HG03378 (cell line): ENCODE measurements around the gene LGALSL.

Experiments used
- ATAC-seq: cut with Tn5 transposase; IDR thresholded peaks from one replicate; pipeline ENCODE4 v1.9.1; 2021; ENCODE audit warnings: mild to moderate bottlenecking, moderate library complexity; ENCODE audit not compliant: unreplicated experiment

Gene LGALSL

DNA sequence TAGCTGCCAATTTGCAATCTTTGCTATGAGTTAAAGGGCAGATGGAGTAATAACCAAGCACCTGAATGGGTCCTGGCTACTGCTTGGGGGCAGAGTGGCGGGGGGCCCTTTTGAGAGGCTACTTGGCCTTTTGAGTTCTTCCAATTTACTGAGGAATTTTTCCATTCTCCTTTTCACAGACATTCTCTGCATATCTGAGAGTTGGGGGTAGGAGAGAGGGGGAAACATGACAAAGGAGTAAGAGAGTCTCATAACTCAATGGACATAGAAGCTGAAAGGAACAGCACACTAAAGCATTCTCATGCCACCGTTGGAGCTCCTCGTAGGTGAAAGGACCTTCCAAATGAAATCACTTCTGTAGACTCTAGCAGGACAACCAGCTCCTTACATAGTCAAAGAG is 16.1 kb downstream of the LGALSL start:
- no peak for ATAC-seq

DNA sequence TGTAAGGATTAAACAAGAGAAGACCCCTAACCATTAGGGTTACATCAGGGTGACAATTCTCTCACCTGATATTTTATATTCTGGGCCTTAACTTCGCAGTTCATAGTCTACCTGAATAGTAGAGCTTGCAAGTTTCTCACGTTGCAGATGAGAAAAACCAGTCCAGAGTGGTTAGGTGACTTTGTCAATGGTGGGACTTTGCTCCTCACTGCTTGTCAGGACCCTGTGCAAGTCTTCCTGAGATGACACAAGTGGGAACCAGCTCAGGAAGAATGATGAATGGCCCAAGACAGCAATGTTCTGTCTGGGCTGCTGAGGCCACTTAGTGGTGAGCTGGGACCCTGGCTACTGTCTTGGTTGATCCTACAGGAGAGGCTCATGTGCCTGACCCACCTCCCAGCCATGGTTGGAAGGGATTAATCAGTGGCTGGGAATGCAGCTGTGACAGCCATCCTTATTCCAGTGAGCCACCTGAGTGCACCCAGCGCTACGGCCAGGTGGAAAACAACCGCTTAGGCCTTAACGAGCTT is 16.9 kb downstream of the LGALSL start:
- no peak for ATAC-seq

DNA sequence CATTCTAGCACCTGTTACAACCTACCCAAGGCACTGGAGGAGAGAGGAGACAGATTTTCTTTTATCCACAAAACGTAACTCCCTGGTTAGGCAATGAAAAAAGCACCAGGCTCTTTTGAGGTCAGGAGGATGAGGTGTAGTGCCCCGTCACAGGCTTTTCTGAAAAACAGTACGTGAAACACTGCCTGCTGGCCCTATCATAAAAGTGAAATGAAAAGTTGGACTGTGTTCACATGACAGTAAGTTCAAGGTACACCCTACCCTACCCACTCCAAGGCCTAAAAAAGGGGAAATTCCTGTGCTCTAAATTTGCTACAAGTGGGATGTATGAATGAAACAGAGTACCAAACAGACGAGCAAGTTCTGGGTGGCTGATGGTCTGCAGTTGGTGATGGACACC is 17.6 kb downstream of the LGALSL start:
- no peak for ATAC-seq

DNA sequence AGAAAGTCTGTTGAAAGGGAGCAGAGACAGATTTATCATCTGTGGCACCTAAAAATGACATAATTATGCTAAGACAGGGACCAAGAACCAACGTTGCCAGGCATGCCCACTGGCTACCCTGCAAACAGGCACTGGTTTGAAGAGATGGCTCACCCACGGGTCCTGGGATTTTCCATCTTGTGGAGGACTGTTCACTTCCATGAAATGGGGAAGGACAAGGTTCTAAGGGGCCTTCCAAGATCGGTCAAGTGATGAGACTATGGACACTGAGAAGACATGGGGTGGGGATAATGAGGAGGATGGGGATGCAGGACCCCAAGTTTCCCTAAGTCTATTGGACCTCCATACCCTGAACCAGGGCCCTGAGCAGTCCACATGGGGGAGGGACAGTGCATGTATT is 18.9 kb downstream of the LGALSL start:
- no peak for ATAC-seq

DNA sequence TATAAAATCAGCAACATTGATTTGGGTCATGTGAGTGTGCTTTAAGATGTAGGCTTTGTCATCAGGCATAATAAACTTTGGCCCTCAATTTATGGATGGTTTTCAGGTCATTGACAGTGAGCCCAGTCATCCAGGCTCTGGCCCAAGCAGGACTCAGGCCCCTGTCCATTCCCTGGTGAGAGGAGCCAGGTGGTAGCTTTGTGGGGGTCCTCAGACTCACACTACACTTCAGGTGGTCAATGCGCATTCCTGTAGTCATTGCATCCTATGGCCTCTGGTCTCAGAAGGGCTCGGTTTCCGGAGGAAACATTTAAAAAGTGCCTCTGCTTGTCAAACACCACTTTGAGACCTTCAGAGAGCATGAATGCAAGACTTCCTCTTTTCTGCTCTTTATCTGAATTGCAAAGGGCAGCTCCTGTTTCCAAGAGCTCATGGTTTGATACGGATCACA is 20.2 kb downstream of the LGALSL start:
- peak; percentile 55 for ATAC-seq

DNA sequence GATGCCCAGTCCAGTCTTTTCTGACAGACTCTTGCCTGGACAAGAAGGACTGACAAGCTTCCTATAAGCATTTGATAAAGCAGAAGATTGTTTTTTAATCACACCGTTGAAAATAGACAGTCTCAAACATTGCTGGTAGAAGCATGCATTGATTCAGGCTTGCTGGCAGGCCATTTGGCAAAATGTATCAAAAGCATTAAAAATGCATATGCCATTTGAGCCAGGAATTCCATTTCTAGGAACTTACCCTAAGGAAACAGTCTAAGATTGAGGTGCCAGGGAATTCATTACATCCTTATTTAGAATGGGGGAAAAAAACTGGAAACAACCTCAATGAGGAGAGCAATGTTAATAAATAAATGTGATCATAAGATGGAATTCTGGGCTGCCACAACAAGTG is 20.7 kb downstream of the LGALSL start:
- ATAC-seq: no peak

DNA sequence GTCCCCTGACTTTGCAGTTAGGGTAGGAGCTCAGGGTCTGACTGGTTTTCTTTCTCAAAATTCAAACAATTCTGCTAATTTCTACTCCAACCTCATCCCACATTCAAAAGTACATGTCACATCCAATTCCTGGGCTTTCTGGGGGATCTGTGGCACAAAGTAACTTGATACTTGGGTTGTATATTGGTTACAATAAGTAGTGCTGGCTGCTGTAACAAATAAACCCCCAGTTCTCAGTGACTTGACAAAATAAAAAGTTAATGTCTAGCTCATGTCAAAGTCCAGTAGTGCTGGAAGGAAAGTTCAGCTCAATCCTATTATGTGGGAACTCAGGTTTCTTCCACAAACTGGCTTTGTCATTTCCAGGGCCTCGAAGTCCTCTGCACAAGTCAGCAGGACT is 23.1 kb downstream of the LGALSL start:
- ATAC-seq: no peak

DNA sequence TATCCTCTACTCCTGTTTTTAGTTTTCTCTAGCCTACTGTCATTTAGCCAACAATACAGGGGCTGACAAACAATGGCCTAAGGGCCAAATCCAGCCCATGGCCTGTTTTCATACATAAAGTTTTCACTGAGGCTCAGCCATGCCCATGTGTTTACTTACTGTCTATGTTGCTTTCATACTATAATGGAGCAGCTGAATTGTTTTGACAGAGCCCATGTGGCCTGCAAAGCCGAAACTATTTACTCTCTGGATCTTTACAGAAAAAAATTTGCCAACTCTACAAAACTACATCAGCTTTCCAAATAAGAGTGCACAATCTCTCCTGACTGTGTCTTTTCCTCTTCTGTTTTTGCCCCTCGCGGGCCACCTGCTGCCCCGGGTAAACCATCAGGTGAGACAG is 24.0 kb downstream of the LGALSL start:
- ATAC-seq: no peak

DNA sequence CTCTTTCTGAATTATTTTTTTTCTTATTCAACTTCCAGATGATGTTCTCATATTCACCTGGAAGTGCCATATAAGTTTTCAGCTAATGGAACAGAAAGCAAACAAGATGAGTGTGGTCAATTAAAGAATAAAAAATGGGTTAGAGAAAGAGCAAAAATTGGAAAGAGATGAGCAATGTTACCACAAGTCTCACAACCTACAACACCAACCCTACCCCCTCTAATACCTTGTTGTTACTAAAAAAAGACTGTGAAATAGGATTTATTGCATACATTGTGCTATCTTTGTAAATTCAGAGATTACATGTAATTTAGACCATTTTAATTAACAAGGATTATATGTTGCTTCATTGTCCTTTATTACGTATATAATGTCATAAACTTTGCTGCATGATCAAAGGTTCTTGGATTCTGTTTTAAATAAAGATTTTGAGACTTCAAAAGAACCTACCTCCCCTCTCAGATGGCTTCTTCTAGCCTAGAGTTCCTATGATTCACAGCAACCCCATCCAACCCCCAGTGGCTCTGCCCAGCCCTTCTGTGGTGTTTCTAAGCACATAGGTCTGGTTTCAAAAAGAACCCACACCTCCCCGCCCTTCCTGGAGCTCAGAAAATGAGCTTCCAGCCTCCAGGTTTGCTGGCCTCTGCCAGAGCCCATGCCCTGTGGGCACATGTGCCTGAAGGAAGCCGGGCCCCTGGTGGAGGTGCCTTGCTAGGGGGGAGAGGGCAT is 24.7 kb downstream of the LGALSL start:
- no peak for ATAC-seq

DNA sequence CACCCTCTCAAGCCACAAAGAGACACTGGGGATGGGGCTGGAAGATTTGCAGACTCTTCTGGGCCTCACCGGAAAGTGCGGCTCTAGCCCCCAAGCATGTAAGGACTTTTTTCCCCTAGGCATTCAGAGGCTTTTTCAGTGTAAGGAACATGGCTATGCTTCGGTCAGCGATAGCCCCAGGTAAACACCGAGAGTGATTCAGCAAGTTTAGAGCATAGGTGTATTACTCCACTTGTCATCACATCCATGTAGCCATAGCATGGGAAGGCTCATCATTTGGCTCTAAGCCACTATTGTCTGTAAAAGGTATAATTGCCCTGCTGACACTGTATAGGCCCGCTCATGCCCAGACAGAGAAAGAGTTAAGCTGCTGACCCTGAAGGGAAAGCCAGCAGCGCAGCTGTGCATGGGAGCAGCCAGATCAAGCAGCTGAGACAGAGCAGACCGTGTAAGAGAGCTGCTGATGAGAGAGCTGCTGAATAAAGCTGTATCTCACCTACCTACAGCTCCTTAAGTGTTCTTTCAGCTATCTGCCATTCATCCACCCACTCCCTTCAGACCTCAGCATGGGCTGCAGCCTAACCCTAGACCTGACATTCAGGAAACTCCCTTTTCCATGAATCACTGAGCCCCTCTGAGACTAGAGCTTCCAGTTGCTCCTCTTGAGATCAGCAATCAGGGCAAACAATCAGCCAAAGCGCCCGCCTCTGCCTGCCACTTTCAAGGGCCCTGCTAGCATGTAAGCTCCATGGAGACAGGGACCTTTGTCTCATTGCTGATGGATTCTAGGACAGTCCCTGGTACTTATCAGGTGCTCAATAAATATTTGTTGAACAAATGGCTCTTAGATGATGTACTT is 25.5 kb downstream of the LGALSL start:
- no peak for ATAC-seq

DNA sequence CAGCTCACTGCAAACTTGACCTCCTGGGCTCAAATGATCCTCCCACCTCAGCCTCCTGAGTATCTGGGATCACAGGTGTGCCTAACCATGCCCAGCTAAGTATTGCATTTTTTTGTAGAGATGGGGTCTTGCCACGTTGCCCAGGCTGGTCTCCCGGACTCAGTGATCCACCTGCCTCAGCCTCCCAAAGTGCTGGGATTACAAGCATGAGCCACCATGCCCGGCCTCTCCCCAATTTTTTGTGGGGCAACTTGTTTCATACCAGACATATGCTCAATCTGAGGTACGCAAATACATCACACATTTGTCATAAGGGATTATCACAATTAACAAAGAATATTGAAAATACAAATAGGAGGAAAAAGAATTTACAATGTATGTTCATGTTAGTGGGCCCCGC is 27.7 kb downstream of the LGALSL start:
- ATAC-seq: no peak

DNA sequence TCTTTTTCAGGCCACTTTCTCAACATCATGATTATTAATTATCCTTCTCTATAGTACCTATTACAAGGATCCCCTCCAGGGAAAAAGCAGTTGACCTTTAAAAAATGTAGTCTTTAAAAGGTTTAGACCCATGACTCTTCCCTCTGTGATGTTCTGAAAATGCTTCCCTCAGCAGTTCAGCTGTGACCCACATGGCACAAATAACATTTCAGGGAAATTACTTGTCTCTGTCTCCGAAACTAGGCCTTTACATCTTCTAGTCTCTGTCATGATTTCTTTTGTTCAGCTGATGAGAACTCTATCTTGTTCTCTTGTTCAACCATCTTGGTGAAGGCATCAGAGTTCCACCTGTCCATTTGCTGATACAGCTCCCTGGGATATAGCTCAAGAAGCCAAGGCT is 28.3 kb downstream of the LGALSL start:
- no peak for ATAC-seq

DNA sequence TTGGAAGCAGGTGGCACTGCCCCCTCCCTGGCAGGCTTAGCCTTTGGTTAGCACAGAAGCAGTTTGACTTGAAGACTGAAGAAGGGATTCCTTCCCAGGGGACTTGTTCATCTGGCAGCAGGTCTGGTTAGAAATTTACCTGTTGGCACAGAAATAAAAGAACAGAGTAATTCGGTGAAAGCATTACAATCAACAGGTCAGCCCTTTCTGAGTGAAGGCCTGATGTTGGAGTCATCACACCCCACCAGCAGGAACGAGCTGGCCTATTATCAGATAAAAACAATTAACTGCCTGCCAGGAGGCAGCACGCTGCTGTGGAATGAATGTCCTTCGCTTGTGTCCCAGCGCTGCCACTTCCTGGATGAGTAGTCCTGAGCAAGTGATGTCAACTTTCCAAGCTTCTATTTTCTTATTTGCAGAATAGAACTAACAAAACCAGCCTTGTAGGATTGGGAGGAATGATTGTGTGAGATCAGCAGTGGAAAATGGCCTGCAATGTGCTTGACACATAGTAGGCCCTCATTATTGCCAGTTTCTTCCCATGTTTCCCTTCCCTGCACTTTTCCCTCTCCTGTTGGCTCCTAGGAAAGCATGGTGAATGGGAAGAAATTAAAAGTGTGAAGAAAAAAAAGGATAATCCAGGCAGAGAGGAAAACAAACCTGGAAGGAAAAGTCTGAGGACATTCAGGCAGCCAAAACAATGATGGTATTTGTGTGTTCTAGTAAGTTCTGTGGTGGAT is 29.0 kb downstream of the LGALSL start:
- ATAC-seq: no peak

DNA sequence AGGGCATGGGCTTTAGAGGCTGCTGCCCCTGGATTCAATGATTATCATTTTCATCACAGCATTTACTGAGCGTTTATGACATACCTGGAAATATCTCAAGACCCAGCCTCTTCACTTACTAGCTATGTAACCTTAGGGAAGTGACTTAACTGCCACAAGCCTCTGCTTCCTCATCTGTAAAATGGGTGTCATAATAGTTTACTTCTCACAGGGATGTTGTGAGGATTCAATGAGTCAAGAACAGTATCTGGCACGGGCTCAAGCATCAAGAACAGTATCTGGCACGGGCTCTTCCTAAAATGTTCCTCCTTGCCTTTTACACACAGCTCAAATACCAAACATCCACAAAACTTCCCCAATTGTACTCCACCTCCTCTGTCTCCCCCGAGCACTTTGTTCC is 31.4 kb downstream of the LGALSL start:
- no peak for ATAC-seq

DNA sequence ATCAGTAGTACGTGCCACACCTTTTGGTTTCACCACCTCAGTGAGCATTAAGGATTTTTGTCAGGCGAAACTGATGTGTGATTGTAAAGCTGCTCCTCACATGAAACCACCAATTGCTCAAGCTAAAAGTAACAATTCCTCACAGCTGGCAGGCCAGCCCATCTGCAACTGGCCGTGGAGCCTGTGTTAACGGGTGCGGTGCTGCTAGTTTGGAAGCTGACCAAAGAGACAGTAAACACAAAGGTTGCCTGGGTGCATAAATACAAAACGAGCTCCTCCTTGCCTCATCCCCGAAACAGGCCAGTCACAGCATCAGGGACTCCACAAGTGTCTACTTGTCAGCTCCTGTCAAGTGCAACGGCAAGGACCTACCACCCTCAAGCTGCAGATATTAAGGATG is 32.0 kb downstream of the LGALSL start:
- no peak for ATAC-seq

DNA sequence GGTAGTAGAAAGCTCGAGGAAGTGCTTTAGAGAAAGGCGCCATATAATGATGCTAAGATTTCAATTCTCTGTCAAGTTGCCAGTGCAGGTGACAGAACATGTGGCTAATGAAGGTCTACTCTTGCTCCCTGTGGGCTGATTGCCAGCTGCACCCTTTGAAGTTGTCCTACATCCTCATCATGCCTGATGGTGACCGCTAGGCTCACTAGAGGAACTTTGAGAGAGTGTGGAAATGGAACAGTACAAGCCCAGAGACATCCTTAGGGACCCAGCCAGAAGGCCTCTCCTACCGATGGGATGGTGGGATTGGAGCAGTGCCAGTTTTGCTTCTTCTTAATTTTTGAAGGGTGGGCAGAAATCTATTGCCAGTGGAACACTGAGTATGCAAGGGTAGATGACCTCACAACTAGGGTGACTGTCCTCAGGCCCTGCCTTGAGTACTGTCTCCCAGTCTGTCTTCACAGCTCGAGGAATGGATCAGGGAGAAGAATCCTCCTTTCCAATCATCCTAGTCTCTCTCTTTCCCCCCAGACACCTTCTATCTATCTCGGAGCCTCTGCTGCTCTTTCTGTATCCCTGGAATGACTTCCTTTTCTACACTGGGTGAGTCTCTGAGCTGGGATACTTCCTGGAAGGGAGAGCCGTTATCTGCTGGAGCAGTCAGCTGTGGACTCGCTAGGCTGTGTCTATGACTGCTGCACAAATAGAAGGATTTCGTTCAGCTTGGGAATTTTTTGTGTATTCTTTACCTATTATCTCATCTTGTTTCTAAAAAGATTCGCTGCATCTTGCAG is 33.5 kb downstream of the LGALSL start:
- no peak for ATAC-seq

DNA sequence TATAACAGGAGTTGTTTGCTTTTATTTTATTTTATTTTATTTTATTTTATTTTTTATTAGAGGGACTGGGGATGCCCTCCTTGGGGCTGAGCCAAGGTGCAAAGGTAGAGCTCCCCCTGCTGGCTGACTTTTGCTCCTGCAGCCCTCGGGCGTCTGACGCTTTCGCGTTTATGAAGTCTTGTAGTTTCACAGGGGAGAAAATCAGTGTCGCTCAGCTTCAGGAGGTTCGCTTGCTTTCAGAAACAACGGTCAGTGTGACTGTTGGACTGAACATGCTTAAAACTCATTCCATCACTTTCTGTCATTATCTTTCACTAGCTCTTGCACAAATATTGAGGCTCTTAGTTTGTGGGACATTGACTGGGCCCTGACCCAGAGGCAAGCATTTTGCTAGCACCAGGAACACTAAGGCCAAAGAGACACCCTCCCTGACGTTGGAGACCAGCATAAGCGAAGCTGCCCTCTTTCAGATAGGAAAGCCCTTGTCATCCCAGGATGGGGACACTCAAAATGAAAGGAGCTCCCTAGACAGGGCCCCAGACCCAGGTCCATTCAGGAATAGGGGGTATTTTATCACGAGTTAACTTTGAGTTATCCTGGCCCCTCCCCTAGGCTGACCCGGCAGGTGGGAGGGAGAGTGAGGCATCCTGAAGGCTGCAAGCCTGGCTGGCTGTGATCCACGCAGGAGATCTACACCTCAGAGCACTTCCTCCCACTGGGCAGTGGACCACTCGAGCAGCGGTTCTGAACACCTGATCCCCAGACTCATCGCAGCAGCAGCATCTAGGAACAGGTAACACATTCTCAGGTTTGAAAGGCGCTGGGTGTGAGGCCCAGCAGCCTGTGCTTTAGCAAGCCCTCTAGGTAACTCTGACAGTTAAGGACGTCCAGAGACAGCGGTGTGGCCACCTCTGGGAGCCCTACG is 34.4 kb downstream of the LGALSL start:
- ATAC-seq: no peak

DNA sequence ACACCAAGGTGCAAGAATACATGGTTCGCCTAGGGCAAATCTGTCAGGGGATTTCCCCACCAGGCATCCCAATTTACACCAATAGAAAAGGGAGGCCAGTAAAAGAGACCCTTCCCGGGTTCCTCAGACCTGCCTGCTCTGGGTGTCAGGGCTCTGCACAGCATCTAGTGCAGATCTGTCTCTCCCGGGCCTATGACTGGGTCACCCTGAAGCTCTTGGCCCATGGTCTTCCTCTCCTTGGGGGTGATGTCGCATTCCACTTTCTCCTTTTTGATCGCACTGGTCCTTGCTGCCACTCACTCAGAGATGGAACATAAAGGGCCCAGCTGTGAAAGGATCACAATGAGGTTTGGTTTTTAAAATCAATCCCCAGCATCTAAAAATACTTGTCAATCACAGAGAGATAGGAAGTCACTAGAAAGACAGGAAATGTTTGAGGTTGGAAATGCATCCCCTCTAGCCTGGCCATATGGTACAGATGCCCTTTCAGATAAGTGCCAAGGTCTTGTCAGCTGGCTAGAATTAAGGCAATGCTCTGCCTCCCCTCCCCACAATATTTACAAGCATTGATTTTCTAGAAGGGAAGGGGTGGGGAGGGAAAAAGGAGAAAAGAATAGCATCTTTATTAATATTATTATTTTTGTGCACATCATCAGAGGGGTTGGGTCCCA is 35.3 kb downstream of the LGALSL start:
- no peak for ATAC-seq

DNA sequence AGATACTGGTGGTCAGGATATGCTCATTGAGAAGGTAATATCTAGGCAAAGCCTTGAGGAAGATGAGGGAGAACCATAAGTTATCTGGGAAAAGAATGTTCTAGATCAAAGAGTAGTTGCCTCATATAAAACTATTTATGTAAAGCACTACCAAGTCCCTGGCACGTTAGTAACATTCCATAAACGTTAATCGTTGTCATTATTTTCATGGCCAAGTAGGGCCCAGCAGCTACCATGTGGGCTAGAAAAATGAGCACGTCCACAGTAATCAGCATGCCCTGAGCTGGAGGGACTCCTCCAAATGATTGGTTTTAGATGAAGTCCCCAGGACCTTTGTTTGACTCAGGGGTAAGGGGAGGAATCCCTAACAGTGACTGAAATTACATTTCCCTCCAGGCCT is 37.5 kb downstream of the LGALSL start:
- ATAC-seq: no peak
